ENCODE measurements around the gene PTPRN2.
A peak's percentile ranks its signal among the peaks of the same experiment; 100 is the strongest.
"Not testable (repeated sequence)": the region's sequence is repeated elsewhere in the genome, so short reads cannot be mapped to it uniquely, and the experiment has no call there.

Gene PTPRN2

DNA sequence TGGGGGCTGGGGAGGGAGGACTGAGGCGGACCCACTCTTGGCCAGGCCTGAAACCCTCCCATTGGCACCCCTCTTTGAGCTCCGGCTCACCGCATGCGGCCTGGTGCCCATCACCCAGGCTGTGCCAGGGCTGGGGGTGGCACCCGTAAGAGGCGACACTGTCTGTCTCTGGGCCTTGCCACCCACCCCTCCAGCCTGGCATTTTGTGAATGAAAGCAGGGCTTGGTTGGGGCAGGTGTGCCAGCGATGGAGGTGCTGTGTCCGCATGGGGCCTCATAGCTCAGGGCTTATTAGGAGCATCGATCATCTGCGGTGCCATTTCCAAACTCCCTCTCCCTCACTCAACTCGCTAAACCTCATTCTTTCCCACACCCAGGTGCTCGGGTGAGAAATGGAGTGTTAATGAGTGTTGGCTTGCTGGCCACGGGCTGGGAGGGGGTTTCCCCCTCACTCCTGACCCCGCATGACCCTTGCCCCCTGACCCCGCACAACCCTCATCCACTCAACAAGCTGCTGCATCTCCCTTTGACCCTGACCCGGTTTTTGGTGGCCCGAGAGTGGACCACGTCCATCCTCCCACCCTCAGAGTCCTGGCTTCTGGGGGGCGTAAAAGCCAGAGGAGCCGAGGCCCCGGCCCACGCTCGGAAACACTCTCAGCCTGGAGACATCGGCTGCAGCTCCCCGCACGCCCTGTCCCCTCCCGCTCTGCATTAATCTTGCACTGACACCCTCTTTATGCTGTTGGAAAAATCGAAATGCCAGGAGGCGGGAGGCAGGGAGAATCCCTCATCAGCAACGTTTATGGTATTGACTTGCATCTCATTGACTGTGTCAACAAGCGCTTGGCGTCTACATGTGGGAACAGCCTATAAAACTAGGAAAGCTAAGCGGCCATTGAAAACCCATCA lies 1089.6 kb downstream of the PTPRN2 start:
- Mint-ChIP-seq H3K27me3 (peaks cover 13% of the 10 kb centered on the region), H3K27ac (no peak overlapping the region), H3K4me1 (ENCODE audit: low read depth) (peaks cover 53% of the 10 kb centered on the region), H3K4me3 (no peak overlapping the region), H3K36me3 (ENCODE audit: low read depth) (no peaks in the 10 kb centered on the region), H3K9me3 (no peaks in the 10 kb centered on the region)

DNA sequence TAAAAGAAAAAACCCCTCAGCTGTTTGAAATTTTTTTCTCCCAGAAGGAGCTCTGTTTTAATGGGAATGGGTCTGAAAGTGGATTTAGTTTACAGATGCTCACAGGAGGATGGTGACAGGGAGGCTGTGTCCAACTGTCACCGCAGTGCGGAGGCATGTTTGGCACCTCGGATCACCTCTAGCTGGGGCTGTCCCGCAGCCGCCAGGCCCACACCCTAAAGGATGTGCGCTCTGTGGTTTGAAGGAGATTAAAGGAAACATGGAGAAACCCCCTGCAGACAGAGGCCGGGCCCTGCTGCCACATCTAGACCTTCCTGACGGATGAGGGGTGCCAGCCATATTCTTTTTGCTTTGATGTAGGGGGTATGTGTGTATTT lies 1090.3 kb downstream of the PTPRN2 start:
- Mint-ChIP-seq H3K4me3 (no peak overlapping the region), H3K4me1 (ENCODE audit: low read depth) (peaks cover 53% of the 10 kb centered on the region), H3K27me3 (peaks cover 19% of the 10 kb centered on the region)

DNA sequence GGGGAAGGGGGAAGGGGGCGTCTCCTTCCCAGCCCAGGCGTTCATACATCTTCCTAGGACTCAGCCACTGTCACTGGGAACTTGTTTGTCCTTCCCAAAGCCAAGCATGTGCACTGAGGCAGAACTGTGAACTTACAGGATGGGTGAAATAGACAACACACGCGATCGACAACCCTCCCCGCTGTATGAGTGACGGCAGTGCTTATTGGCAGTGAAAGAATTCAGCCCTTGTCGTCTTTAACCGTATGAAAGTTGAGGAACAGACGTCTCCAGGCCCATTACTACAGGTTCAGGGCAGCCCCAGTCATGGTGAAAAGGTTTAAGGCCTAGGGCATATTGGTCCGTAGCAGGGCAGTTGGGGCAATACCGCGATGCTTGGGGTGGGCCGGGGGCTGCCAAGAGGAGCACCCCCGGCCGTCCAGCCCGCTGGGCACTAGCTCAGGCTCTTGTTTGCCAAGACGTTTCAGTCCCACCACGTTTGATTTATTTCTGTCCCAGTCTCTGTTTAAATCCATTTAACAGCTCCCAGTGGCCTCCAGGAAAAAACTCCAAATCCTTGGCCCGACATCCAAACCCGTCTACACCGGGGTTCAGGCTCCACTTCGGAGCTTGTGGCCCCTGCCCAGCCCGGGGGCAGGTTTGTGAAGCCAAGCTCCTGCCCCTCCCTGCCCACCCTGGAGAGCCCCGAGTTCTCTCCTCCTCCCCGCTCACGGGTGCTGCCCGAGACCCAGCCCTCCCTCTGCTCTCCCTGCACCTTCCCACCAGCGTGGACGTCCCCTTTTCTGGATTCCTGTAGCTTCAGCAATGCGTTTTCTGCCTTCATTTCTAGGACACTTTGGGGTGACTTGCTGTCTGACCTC lies 1091.0 kb downstream of the PTPRN2 start:
- no peak overlapping the region for H3K4me3 Mint-ChIP-seq
- peaks cover 8% of the 10 kb centered on the region for H3K36me3 Mint-ChIP-seq (ENCODE audit: low read depth)
- H3K4me1 Mint-ChIP-seq (ENCODE audit: low read depth), result peaks cover 51% of the 10 kb centered on the region
- peaks cover 4% of the 10 kb centered on the region for H3K9me3 Mint-ChIP-seq
- no peak overlapping the region for H3K27ac Mint-ChIP-seq
- H3K27me3 Mint-ChIP-seq, result peaks cover 22% of the 10 kb centered on the region

More for the DNA sequence above, 1090.3 kb downstream of the PTPRN2 start:
- Mint-ChIP-seq H3K36me3 (ENCODE audit: low read depth) (peaks cover 2% of the 10 kb centered on the region), H3K27ac (no peak overlapping the region), H3K9me3 (peaks cover 1% of the 10 kb centered on the region)

DNA sequence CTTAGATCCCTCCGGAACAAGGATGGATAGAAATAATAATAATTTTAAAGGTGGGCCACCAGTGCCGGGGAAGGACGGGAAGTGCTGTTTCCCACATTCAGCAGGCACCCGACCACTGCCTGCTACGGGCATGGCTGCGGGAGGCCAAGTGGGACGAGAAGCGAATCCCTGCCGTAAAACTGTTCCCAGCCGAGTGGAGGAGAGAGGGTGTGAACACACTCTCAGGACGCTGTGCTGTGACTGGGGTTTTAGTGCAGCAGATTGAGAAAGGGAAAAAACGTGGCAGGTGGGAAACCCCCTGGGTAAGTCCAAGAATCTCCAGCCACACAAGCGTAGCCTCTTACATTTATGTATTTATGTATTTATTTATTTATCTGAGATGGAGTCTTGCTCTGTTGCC lies 1092.0 kb downstream of the PTPRN2 start:
- H3K27me3 Mint-ChIP-seq, result peaks cover 22% of the 10 kb centered on the region
- H3K36me3 Mint-ChIP-seq (ENCODE audit: low read depth), result peaks cover 8% of the 10 kb centered on the region
- H3K9me3 Mint-ChIP-seq, result peaks cover 10% of the 10 kb centered on the region
- peaks cover 57% of the 10 kb centered on the region for H3K4me1 Mint-ChIP-seq (ENCODE audit: low read depth)
- H3K27ac Mint-ChIP-seq, result peak overlapping the region; percentile 14
- H3K4me3 Mint-ChIP-seq, result no peak overlapping the region

DNA sequence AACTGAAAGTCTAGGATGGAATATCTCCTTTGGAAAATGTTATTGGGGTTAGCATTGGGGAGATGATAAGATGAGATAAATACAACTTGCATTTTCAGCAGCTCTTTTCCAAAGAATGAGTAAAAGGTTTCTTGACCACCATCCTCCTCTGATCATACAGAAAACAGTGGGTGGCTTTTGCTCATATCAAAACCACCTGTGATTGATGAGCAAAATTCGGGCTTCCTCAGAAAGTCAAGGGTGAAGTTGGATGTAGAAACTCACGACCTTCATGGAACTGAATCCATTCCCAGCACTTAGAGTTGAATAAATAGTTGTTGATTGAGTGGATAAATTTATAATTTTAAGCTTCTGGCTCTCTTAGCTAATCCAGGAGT lies 1092.5 kb downstream of the PTPRN2 start:
- H3K4me1 Mint-ChIP-seq (ENCODE audit: low read depth), result peaks cover 61% of the 10 kb centered on the region
- peaks cover 10% of the 10 kb centered on the region for H3K9me3 Mint-ChIP-seq
- peaks cover 8% of the 10 kb centered on the region for H3K36me3 Mint-ChIP-seq (ENCODE audit: low read depth)
- H3K27ac Mint-ChIP-seq, result peak overlapping the region; percentile 14
- H3K4me3 Mint-ChIP-seq, result peak overlapping the region; percentile 17
- peaks cover 22% of the 10 kb centered on the region for H3K27me3 Mint-ChIP-seq

DNA sequence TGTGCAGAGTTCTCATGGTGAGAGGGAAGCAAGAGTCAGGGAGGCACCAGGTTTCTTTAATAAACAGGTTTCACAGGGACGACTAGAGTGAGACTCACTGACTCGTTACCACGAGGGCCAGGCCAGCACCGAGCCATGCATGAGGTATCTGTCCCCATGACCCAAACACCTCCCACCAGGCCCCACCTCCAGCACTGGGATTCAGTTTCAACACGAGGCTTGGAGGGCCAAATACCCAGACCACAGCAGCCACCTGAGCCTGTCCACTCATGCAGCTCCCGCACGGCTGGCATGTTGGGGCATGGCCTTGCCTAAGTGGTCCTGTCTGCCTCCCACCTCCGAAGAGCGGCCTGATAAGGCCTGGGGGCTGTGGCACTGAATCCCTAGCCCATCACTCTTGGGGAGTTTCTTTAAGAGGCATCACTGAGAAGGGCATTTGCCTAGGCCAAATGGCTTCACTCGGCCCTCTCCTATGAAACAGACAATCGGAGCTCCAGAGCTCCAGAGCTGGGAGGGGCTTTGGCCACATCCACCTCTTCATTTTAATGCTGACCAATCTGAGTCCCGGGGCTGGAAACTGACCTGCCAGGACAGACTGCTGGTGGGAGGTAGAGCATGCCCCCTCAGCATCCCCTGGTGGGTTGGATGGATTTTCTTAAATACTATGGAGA lies 1093.0 kb downstream of the PTPRN2 start:
- H3K36me3 Mint-ChIP-seq (ENCODE audit: low read depth), result peaks cover 8% of the 10 kb centered on the region
- H3K27me3 Mint-ChIP-seq, result peaks cover 22% of the 10 kb centered on the region
- H3K9me3 Mint-ChIP-seq, result peaks cover 10% of the 10 kb centered on the region
- peaks cover 66% of the 10 kb centered on the region for H3K4me1 Mint-ChIP-seq (ENCODE audit: low read depth)
- peak overlapping the region; percentile 17 for H3K4me3 Mint-ChIP-seq
- peak overlapping the region; percentile 14 for H3K27ac Mint-ChIP-seq

DNA sequence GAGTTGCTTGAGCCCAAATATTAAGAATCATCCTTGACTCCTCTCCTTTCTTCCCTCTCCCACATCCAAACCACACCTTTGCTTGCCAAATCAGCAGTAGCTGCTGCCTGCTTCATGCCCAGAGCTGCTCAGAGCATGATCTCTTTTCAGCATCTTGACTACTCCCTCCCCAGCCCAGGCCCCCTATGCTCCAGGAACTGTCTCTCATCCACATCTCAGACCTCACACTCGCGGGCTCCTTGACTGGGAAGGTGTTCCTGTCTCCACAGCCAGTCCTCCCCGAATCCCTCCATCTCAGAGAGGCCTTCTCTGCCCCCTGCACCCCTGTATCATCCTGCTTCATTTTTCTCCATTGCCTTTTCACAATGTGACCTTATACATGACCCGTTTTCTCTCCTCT lies 1093.8 kb downstream of the PTPRN2 start:
- H3K4me3 Mint-ChIP-seq, result no peak overlapping the region
- H3K27me3 Mint-ChIP-seq, result peaks cover 22% of the 10 kb centered on the region
- peaks cover 8% of the 10 kb centered on the region for H3K36me3 Mint-ChIP-seq (ENCODE audit: low read depth)
- H3K4me1 Mint-ChIP-seq (ENCODE audit: low read depth), result peaks cover 72% of the 10 kb centered on the region
- H3K9me3 Mint-ChIP-seq, result peaks cover 10% of the 10 kb centered on the region
- no peak overlapping the region for H3K27ac Mint-ChIP-seq

DNA sequence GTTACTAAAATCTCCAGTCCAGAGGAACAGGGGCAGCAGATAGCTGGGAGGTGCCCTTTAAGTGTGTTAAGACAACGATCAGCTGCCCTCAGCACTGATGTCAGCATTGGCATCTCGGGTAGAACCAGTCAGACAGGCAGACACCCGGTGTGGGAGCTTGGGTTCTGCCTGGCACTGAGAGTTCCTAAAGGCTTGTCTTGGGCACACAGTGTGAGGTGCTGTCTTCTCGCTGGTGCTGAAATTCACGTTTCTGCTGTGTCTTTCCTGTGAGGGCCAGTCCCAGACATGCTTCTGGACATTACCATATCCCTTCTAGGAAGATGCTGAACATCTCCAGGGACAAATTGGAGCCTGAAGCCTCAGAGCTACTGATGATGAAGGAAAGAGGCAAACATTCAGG lies 1094.6 kb downstream of the PTPRN2 start:
- Mint-ChIP-seq H3K4me3 (no peak overlapping the region), H3K27ac (no peak overlapping the region), H3K27me3 (peaks cover 22% of the 10 kb centered on the region), H3K36me3 (ENCODE audit: low read depth) (peaks cover 8% of the 10 kb centered on the region), H3K9me3 (peaks cover 10% of the 10 kb centered on the region), H3K4me1 (ENCODE audit: low read depth) (peaks cover 72% of the 10 kb centered on the region)

DNA sequence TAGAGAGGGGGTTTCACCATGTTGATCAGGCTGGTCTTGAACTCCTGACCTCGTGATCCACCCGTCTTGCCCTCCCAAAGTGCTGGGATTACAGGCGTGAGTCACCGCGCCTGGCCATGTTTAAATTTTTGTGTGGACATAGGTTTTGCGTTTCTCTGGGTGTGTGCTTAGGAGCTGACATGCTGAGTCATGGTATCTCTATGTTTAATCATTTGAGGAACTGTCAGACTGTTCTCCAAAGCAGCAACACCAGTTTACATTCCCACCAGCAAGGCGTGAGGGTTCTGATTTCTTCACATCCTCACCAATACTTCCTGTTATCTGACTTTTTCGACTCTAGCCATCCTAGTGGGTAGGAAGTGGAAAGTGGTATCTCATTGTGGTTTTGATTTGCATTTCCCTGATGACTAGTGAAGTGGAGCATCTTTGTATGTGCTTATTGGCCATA lies 1097.1 kb downstream of the PTPRN2 start:
- peaks cover 61% of the 10 kb centered on the region for H3K4me1 Mint-ChIP-seq (ENCODE audit: low read depth)
- peaks cover 10% of the 10 kb centered on the region for H3K9me3 Mint-ChIP-seq
- peaks cover 22% of the 10 kb centered on the region for H3K27me3 Mint-ChIP-seq
- peaks cover 8% of the 10 kb centered on the region for H3K36me3 Mint-ChIP-seq (ENCODE audit: low read depth)
- peak overlapping the region; percentile 84 for H3K27ac Mint-ChIP-seq
- peak overlapping the region; percentile 52 for H3K4me3 Mint-ChIP-seq

DNA sequence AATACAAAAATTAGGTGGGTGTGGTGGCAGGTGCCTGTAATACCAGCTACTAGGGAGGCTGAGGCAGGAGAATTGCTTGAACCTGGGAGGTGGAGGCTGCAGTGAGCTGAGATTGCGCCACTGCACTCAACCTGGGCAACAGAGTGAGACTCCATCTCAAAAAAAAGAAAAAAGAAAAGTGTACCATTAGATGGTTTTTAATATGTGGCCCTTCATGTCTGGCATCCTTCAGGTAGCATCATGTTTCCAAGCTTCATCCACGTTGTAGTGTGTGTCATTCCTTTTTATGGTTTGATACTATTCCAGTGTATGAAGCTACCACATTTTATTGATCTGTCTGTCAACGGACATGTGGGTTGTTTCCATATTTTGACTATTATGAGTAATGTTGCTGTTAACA lies 1097.8 kb downstream of the PTPRN2 start:
- not testable (repeated sequence) for H3K36me3 Mint-ChIP-seq (ENCODE audit: low read depth); H3K4me3 Mint-ChIP-seq; H3K27ac Mint-ChIP-seq
- Mint-ChIP-seq H3K9me3 (peaks cover 10% of the 10 kb centered on the region), H3K27me3 (peaks cover 22% of the 10 kb centered on the region), H3K4me1 (ENCODE audit: low read depth) (peaks cover 55% of the 10 kb centered on the region)
